ENCODE data around the gene EMILIN1. TPM values are rescaled to one million over a fixed set of nuclear protein-coding genes. Genes with fewer than 3 reads are reported as not detected.

EMILIN1 gene
- total and polyA plus RNA-seq, 2 of the 8 experiments (the other 6 are each of a cell fraction or from before 2014, with no cell fraction given), result 1.9 to 3.0 TPM

DNA sequence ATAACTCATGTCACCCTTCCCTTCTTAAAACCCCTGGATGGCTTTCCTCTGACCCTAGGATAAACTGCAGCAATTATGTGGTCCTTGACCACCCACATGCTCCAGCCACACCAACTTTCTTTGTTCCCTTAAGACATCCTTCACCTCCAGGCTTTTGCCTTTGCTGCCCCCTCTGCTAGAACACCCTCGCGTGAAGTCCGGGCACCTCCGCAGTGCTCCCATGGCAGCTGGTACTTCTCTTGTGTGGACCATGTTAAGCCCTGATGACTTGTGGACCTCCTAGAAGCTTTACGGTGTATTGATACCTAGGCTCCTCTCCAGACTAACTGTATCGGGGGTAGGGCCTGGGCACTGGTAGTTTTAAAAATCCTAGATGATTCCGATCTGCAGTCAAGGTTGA is 44.4 kb downstream of the EMILIN1 start (continued):
- TF ChIP-seq KDM5A (IDR thresholded peaks at IDR 0.05; ENCODE audit: low read length), result no peak
- TF ChIP-seq, protein P1, sequence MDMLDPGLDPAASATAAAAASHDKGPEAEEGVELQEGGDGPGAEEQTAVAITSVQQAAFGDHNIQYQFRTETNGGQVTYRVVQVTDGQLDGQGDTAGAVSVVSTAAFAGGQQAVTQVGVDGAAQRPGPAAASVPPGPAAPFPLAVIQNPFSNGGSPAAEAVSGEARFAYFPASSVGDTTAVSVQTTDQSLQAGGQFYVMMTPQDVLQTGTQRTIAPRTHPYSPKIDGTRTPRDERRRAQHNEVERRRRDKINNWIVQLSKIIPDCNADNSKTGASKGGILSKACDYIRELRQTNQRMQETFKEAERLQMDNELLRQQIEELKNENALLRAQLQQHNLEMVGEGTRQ (IDR thresholded peaks at IDR 0.05; ENCODE audit: low read length), result no peak
- no peak for TF ChIP-seq HDAC6 (IDR thresholded peaks at IDR 0.05; ENCODE audit: low read depth, low read length)
- no peak for TF ChIP-seq YY1 (IDR thresholded peaks at IDR 0.05; ENCODE audit: low read depth, low read length)
- TF ChIP-seq RXRA (IDR thresholded peaks at IDR 0.05; ENCODE audit: insufficient read depth, low read depth, low read length), result no peak
- TF ChIP-seq JUN (IDR thresholded peaks at IDR 0.05; ENCODE audit: low read depth, low read length), result no peak
- no peak for TF ChIP-seq SUZ12 (IDR thresholded peaks at IDR 0.05; ENCODE audit: low read length)
- no peak for TF ChIP-seq CTBP2 (IDR thresholded peaks at IDR 0.05; ENCODE audit: borderline replicate concordance, insufficient read depth, insufficient read length, low read length)

All from H1 (cell line).